Measurements from ENCODE around the gene C19orf73.

C19orf73 gene

GRCh38 chr19:49109051-49109450 is 9.9 kb downstream of the C19orf73 start:
- Histone ChIP-seq H3K27ac (ENCODE audit: low read depth, low read length) (no peak overlapping the region), H3K9ac (ENCODE audit: low read length) (no peak overlapping the region), H3K4me1 (ENCODE audit: control insufficient read depth, insufficient read depth, low read length) (peaks cover 12% of the 10 kb centered on the region; the same call in 1 of the 2 replicates), H3K36me3 (ENCODE audit: control insufficient read depth, insufficient read depth, low read length) (peaks cover 59% of the 10 kb centered on the region), H3K27me3 (ENCODE audit: control insufficient read depth, insufficient read depth, low read length) (no peaks in the 10 kb centered on the region), H3K9me3 (ENCODE audit: control insufficient read depth, insufficient read depth, low read depth, low read length) (no peaks in the 10 kb centered on the region), H3K4me3 (ENCODE audit: low read depth, low read length) (no peak overlapping the region)

- H3K9me3 ChIP-seq (ENCODE audit: control insufficient read depth, insufficient read depth, low read depth, low read length) = no peaks in the 10 kb centered on the region
- H3K4me1 ChIP-seq (ENCODE audit: control insufficient read depth, insufficient read depth, low read length) = 0 out of 2 replicates have a peak, but pooled peaks cover 8% of the 10 kb centered on the region
- no peaks in the 10 kb centered on the region for H3K27me3 ChIP-seq (ENCODE audit: control insufficient read depth, insufficient read depth, low read length)
- no peak overlapping the region for H3K27ac ChIP-seq (ENCODE audit: low read depth, low read length)
- no peak overlapping the region for H3K9ac ChIP-seq (ENCODE audit: low read length)
- peaks cover 72% of the 10 kb centered on the region for H3K36me3 ChIP-seq (ENCODE audit: control insufficient read depth, insufficient read depth, low read length)
- no peak overlapping the region for H3K4me3 ChIP-seq (ENCODE audit: low read depth, low read length)
Observed at GRCh38 chr19:49107625-49108459, 11.1 kb downstream of the C19orf73 start.

GRCh38 chr19:49106648-49107135 is 12.3 kb downstream of the C19orf73 start:
- Histone ChIP-seq H3K9me3 (ENCODE audit: control insufficient read depth, insufficient read depth, low read depth, low read length) (no peaks in the 10 kb centered on the region), H3K36me3 (ENCODE audit: control insufficient read depth, insufficient read depth, low read length) (peaks cover 81% of the 10 kb centered on the region), H3K27me3 (ENCODE audit: control insufficient read depth, insufficient read depth, low read length) (no peaks in the 10 kb centered on the region), H3K4me3 (ENCODE audit: low read depth, low read length) (no peak overlapping the region), H3K27ac (ENCODE audit: low read depth, low read length) (no peak overlapping the region), H3K4me1 (ENCODE audit: control insufficient read depth, insufficient read depth, low read length) (0 out of 2 replicates have a peak, but pooled peaks cover 8% of the 10 kb centered on the region), H3K9ac (ENCODE audit: low read length) (no peak overlapping the region)

GRCh38 chr19:49104229-49104864 is 14.6 kb downstream of the C19orf73 start:
- Histone ChIP-seq H3K36me3 (ENCODE audit: control insufficient read depth, insufficient read depth, low read length) (peaks cover 96% of the 10 kb centered on the region), H3K4me3 (ENCODE audit: low read depth, low read length) (no peak overlapping the region), H3K27ac (ENCODE audit: low read depth, low read length) (no peak overlapping the region), H3K9me3 (ENCODE audit: control insufficient read depth, insufficient read depth, low read depth, low read length) (no peaks in the 10 kb centered on the region), H3K9ac (ENCODE audit: low read length) (no peak overlapping the region), H3K27me3 (ENCODE audit: control insufficient read depth, insufficient read depth, low read length) (no peaks in the 10 kb centered on the region), H3K4me1 (ENCODE audit: control insufficient read depth, insufficient read depth, low read length) (peaks cover 8% of the 10 kb centered on the region; the same call in 1 of the 2 replicates)

GRCh38 chr19:49103331-49104085 is 15.4 kb downstream of the C19orf73 start:
- Histone ChIP-seq H3K4me1 (ENCODE audit: control insufficient read depth, insufficient read depth, low read length) (peaks cover 7% of the 10 kb centered on the region; the same call in 1 of the 2 replicates), H3K36me3 (ENCODE audit: control insufficient read depth, insufficient read depth, low read length) (peaks cover 96% of the 10 kb centered on the region), H3K9me3 (ENCODE audit: control insufficient read depth, insufficient read depth, low read depth, low read length) (no peaks in the 10 kb centered on the region), H3K27me3 (ENCODE audit: control insufficient read depth, insufficient read depth, low read length) (no peaks in the 10 kb centered on the region), H3K27ac (ENCODE audit: low read depth, low read length) (no peak overlapping the region), H3K9ac (ENCODE audit: low read length) (no peak overlapping the region), H3K4me3 (ENCODE audit: low read depth, low read length) (no peak overlapping the region)

GRCh38 chr19:49102303-49102702 is 16.6 kb downstream of the C19orf73 start:
- no peak overlapping the region for H3K9ac ChIP-seq (ENCODE audit: low read length)
- H3K36me3 ChIP-seq (ENCODE audit: control insufficient read depth, insufficient read depth, low read length) = peaks cover 94% of the 10 kb centered on the region
- no peaks in the 10 kb centered on the region for H3K27me3 ChIP-seq (ENCODE audit: control insufficient read depth, insufficient read depth, low read length)
- no peak overlapping the region for H3K4me3 ChIP-seq (ENCODE audit: low read depth, low read length)
- H3K4me1 ChIP-seq (ENCODE audit: control insufficient read depth, insufficient read depth, low read length) = peaks cover 4% of the 10 kb centered on the region; the same call in 1 of the 2 replicates
- no peaks in the 10 kb centered on the region for H3K9me3 ChIP-seq (ENCODE audit: control insufficient read depth, insufficient read depth, low read depth, low read length)
- H3K27ac ChIP-seq (ENCODE audit: low read depth, low read length) = no peak overlapping the region

GRCh38 chr19:49101160-49101559 is 17.8 kb downstream of the C19orf73 start:
- Histone ChIP-seq H3K27me3 (ENCODE audit: control insufficient read depth, insufficient read depth, low read length) (no peaks in the 10 kb centered on the region), H3K4me1 (ENCODE audit: control insufficient read depth, insufficient read depth, low read length) (peaks cover 5% of the 10 kb centered on the region; the same call in 1 of the 2 replicates), H3K9me3 (ENCODE audit: control insufficient read depth, insufficient read depth, low read depth, low read length) (no peaks in the 10 kb centered on the region), H3K4me3 (ENCODE audit: low read depth, low read length) (no peak overlapping the region), H3K9ac (ENCODE audit: low read length) (no peak overlapping the region), H3K36me3 (ENCODE audit: control insufficient read depth, insufficient read depth, low read length) (peaks cover 91% of the 10 kb centered on the region), H3K27ac (ENCODE audit: low read depth, low read length) (no peak overlapping the region)

- Histone ChIP-seq H3K4me3 (ENCODE audit: low read depth, low read length) (no peak overlapping the region), H3K27ac (ENCODE audit: low read depth, low read length) (no peak overlapping the region), H3K9me3 (ENCODE audit: control insufficient read depth, insufficient read depth, low read depth, low read length) (no peaks in the 10 kb centered on the region), H3K36me3 (ENCODE audit: control insufficient read depth, insufficient read depth, low read length) (peaks cover 91% of the 10 kb centered on the region), H3K9ac (ENCODE audit: low read length) (no peak overlapping the region), H3K4me1 (ENCODE audit: control insufficient read depth, insufficient read depth, low read length) (peaks cover 5% of the 10 kb centered on the region; the same call in 1 of the 2 replicates), H3K27me3 (ENCODE audit: control insufficient read depth, insufficient read depth, low read length) (no peaks in the 10 kb centered on the region)
Observed at GRCh38 chr19:49098795-49099194, 20.1 kb downstream of the C19orf73 start.

GRCh38 chr19:49097453-49098288 is 21.3 kb downstream of the C19orf73 start:
- Histone ChIP-seq H3K4me3 (ENCODE audit: low read depth, low read length) (no peak overlapping the region), H3K27ac (ENCODE audit: low read depth, low read length) (peak overlapping the region; percentile 26; the same call in 1 of the 2 replicates), H3K4me1 (ENCODE audit: control insufficient read depth, insufficient read depth, low read length) (peaks cover 5% of the 10 kb centered on the region; the same call in 1 of the 2 replicates), H3K36me3 (ENCODE audit: control insufficient read depth, insufficient read depth, low read length) (peaks cover 87% of the 10 kb centered on the region), H3K9ac (ENCODE audit: low read length) (no peak overlapping the region), H3K9me3 (ENCODE audit: control insufficient read depth, insufficient read depth, low read depth, low read length) (no peaks in the 10 kb centered on the region), H3K27me3 (ENCODE audit: control insufficient read depth, insufficient read depth, low read length) (no peaks in the 10 kb centered on the region)
